Stimulated activated CD8-positive, alpha-beta memory T cell treated with anti-CD3 and anti-CD28 coated beads, Interleukin-12 subunit alpha, Interleukin-12 subunit beta, amount 100 ng/mL, for 1 hour (primary cell): ENCODE results near the gene CP.
"Not testable (repeated sequence)": the region's sequence is repeated elsewhere in the genome, so short reads cannot be mapped to it uniquely, and the experiment has no call there.

Source experiments
- DNase-seq: peaks from one replicate; pipeline ENCODE4 v3.0.0-alpha.2; 2020; ENCODE audit warnings: low read depth

The CP gene

GRCh38 chr3:149227591-149228268 lies 6.1 kb upstream of the CP start:
- DNase-seq = no peak

- DNase-seq = no peak
Measured at GRCh38 chr3:149226776-149227175, 5.1 kb upstream of the CP start.

- no peak for DNase-seq
Measured at GRCh38 chr3:149224736-149225594, 3.3 kb upstream of the CP start.

- DNase-seq = no peak
Measured at GRCh38 chr3:149223461-149223820, 1.8 kb upstream of the CP start.

GRCh38 chr3:149219380-149220121 lies 2.1 kb downstream of the CP start:
- not testable (repeated sequence) for DNase-seq

- DNase-seq = no peak
Measured at GRCh38 chr3:149217347-149217746, 4.3 kb downstream of the CP start.

GRCh38 chr3:149216193-149216869 lies 5.3 kb downstream of the CP start:
- DNase-seq = no peak

- no peak for DNase-seq
Measured at GRCh38 chr3:149215515-149215914, 6.1 kb downstream of the CP start.

- DNase-seq = no peak
Measured at GRCh38 chr3:149214702-149215101, 6.9 kb downstream of the CP start.

GRCh38 chr3:149212386-149212785 lies 9.2 kb downstream of the CP start:
- no peak for DNase-seq

- no peak for DNase-seq
Measured at GRCh38 chr3:149209431-149209830, 12.2 kb downstream of the CP start.

GRCh38 chr3:149207475-149207874 lies 14.2 kb downstream of the CP start:
- DNase-seq = no peak

GRCh38 chr3:149204390-149204991 lies 17.1 kb downstream of the CP start:
- DNase-seq = no peak

GRCh38 chr3:149203758-149204157 lies 17.9 kb downstream of the CP start:
- no peak for DNase-seq

- no peak for DNase-seq
Measured at GRCh38 chr3:149199474-149199873, 22.2 kb downstream of the CP start.

GRCh38 chr3:149198611-149199010 lies 23.0 kb downstream of the CP start:
- DNase-seq = no peak

GRCh38 chr3:149197669-149198068 lies 24.0 kb downstream of the CP start:
- DNase-seq = no peak

GRCh38 chr3:149196805-149197592 lies 24.6 kb downstream of the CP start:
- DNase-seq = not testable (repeated sequence)

GRCh38 chr3:149195221-149195620 lies 26.4 kb downstream of the CP start:
- DNase-seq = no peak

- DNase-seq = no peak
Measured at GRCh38 chr3:149188494-149188893, 33.1 kb downstream of the CP start.

GRCh38 chr3:149186721-149187120 lies 34.9 kb downstream of the CP start:
- no peak for DNase-seq
